ENCODE data around the gene DNAJC2. TPM values are rescaled to one million over a fixed set of nuclear protein-coding genes. Genes with fewer than 3 reads are reported as not detected.

DNAJC2 gene
- total RNA-seq, 3 donors from 2014 or later (not counting 1 experiment from before 2014, with no cell fraction given): 56.8 to 74.2 (median 59.9) TPM

GRCh38 chr7:103317009-103317408 is 27.6 kb downstream of the DNAJC2 start:
- Histone ChIP-seq H3K9me3 (ENCODE audit: control insufficient read depth, insufficient read depth, low read length) (no peaks in the 10 kb centered on the region), H3K36me3 (ENCODE audit: control insufficient read depth, insufficient read depth, low read length) (peaks cover 89% of the 10 kb centered on the region), H3K4me3 (ENCODE audit: low read length) (no peak overlapping the region), H3K27ac (ENCODE audit: low read length) (no peak overlapping the region), H3K4me1 (ENCODE audit: control insufficient read depth, insufficient read depth, low read length) (no peaks in the 10 kb centered on the region), H3K27me3 (ENCODE audit: control insufficient read depth, insufficient read depth, low read length) (no peaks in the 10 kb centered on the region)
- Mint-ChIP-seq H3K27ac (peak overlapping the region; percentile 2 to 41), H3K36me3 (peaks cover 25% of the 10 kb centered on the region), H3K9me3 (no peaks in the 10 kb centered on the region), H3K4me3 (no peak overlapping the region), H3K27me3 (ENCODE audit: low read depth in 2 of 2) (no peaks in the 10 kb centered on the region), H3K4me1 (peaks cover 5 to 9% of the 10 kb centered on the region in 2 donors)
- ATAC-seq: no peak
- no peak for DNase-seq
- no peak for TF ChIP-seq CTCF (IDR thresholded peaks at IDR 0.05)
- intact Hi-C loops (cut with micrococcal nuclease): no loop called here

GRCh38 chr7:103316380-103316941 is 28.1 kb downstream of the DNAJC2 start:
- Mint-ChIP-seq H3K4me1 (peaks cover 5 to 9% of the 10 kb centered on the region in 2 donors), H3K27me3 (ENCODE audit: low read depth in 2 of 2) (no peaks in the 10 kb centered on the region), H3K9me3 (no peaks in the 10 kb centered on the region), H3K27ac (peak overlapping the region; percentile 2 to 41), H3K4me3 (no peak overlapping the region), H3K36me3 (peaks cover 25% of the 10 kb centered on the region)
- Histone ChIP-seq H3K4me1 (ENCODE audit: control insufficient read depth, insufficient read depth, low read length) (no peaks in the 10 kb centered on the region), H3K9me3 (ENCODE audit: control insufficient read depth, insufficient read depth, low read length) (no peaks in the 10 kb centered on the region), H3K27me3 (ENCODE audit: control insufficient read depth, insufficient read depth, low read length) (no peaks in the 10 kb centered on the region), H3K4me3 (ENCODE audit: low read length) (no peak overlapping the region), H3K27ac (ENCODE audit: low read length) (no peak overlapping the region), H3K36me3 (ENCODE audit: control insufficient read depth, insufficient read depth, low read length) (peaks cover 89% of the 10 kb centered on the region)
- DNase-seq (no peak), ATAC-seq (no peak)
- 96% methylated on average over 2 of the region's 2 CpGs for WGBS (ENCODE audit: insufficient coverage)
- intact Hi-C loops (cut with micrococcal nuclease): no loop called here
- no peak for TF ChIP-seq CTCF (IDR thresholded peaks at IDR 0.05)

- no peaks in the 10 kb centered on the region for H3K9me3 Mint-ChIP-seq
- peaks cover 5 to 9% of the 10 kb centered on the region in 2 donors for H3K4me1 Mint-ChIP-seq
- no peaks in the 10 kb centered on the region for H3K27me3 ChIP-seq (ENCODE audit: control insufficient read depth, insufficient read depth, low read length)
- peak overlapping the region; percentile 20 to 29 for H3K27ac Mint-ChIP-seq
- DNase-seq (no peak), ATAC-seq (no peak)
- no peak overlapping the region for H3K4me3 ChIP-seq (ENCODE audit: low read length)
- no peak overlapping the region for H3K4me3 Mint-ChIP-seq
- H3K4me1 ChIP-seq (ENCODE audit: control insufficient read depth, insufficient read depth, low read length): no peaks in the 10 kb centered on the region
- H3K27me3 Mint-ChIP-seq (ENCODE audit: low read depth in 2 of 2): no peaks in the 10 kb centered on the region
- no peak for TF ChIP-seq CTCF (IDR thresholded peaks at IDR 0.05)
- intact Hi-C loops (cut with micrococcal nuclease): no loop called here
- H3K36me3 ChIP-seq (ENCODE audit: control insufficient read depth, insufficient read depth, low read length): peaks cover 91% of the 10 kb centered on the region
- no peak overlapping the region for H3K27ac ChIP-seq (ENCODE audit: low read length)
- H3K9me3 ChIP-seq (ENCODE audit: control insufficient read depth, insufficient read depth, low read length): no peaks in the 10 kb centered on the region
- peaks cover 24% of the 10 kb centered on the region for H3K36me3 Mint-ChIP-seq
- WGBS (ENCODE audit: insufficient coverage): no CpG with 5 or more reads among the region's 2 CpGs
Observed at GRCh38 chr7:103314852-103315251, 29.7 kb downstream of the DNAJC2 start.
